ENCODE data around the gene GGA2.
A peak's percentile ranks its signal among the peaks of the same experiment; 100 is the strongest.

GGA2 gene

GRCh38 chr16:23505671-23506605 is 4.4 kb downstream of the GGA2 start:
- no peak overlapping the region for H3K4me3 ChIP-seq (ENCODE audit: low read depth, low read length)
- no peak for DNase-seq (ENCODE audit: low read depth)

GRCh38 chr16:23505180-23505665 is 5.1 kb downstream of the GGA2 start:
- H3K4me3 ChIP-seq (ENCODE audit: low read depth, low read length) = no peak overlapping the region
- DNase-seq (ENCODE audit: low read depth) = no peak

GRCh38 chr16:23504453-23505179 is 5.7 kb downstream of the GGA2 start:
- peak; percentile 87 for DNase-seq (ENCODE audit: low read depth)
- H3K4me3 ChIP-seq (ENCODE audit: low read depth, low read length) = no peak overlapping the region

GRCh38 chr16:23504076-23504452 is 6.2 kb downstream of the GGA2 start:
- no peak overlapping the region for H3K4me3 ChIP-seq (ENCODE audit: low read depth, low read length)
- DNase-seq (ENCODE audit: low read depth) = no peak

GRCh38 chr16:23502466-23502865 is 7.8 kb downstream of the GGA2 start:
- DNase-seq (ENCODE audit: low read depth) = no peak
- H3K4me3 ChIP-seq (ENCODE audit: low read depth, low read length) = no peak overlapping the region

GRCh38 chr16:23501291-23501690 is 9.0 kb downstream of the GGA2 start:
- no peak overlapping the region for H3K4me3 ChIP-seq (ENCODE audit: low read depth, low read length)
- DNase-seq (ENCODE audit: low read depth) = no peak

GRCh38 chr16:23500862-23501225 is 9.4 kb downstream of the GGA2 start:
- no peak overlapping the region for H3K4me3 ChIP-seq (ENCODE audit: low read depth, low read length)
- DNase-seq (ENCODE audit: low read depth) = no peak

GRCh38 chr16:23500212-23500861 is 10.0 kb downstream of the GGA2 start:
- DNase-seq (ENCODE audit: low read depth) = no peak
- H3K4me3 ChIP-seq (ENCODE audit: low read depth, low read length) = no peak overlapping the region

- DNase-seq (ENCODE audit: low read depth) = no peak
These were observed 10.5 kb downstream of the GGA2 start for GRCh38 chr16:23499801-23500200.

GRCh38 chr16:23498863-23499262 is 11.4 kb downstream of the GGA2 start:
- DNase-seq (ENCODE audit: low read depth) = no peak
- H3K4me3 ChIP-seq (ENCODE audit: low read depth, low read length) = no peak overlapping the region

More at GRCh38 chr16:23499801-23500200, 10.5 kb downstream of the GGA2 start:
- H3K4me3 ChIP-seq (ENCODE audit: low read depth, low read length) = no peak overlapping the region

- H3K4me3 ChIP-seq (ENCODE audit: low read depth, low read length) = no peak overlapping the region
- DNase-seq (ENCODE audit: low read depth) = no peak
These were observed 12.8 kb downstream of the GGA2 start for GRCh38 chr16:23497543-23497868.

GRCh38 chr16:23496821-23497542 is 13.3 kb downstream of the GGA2 start:
- DNase-seq (ENCODE audit: low read depth) = no peak
- H3K4me3 ChIP-seq (ENCODE audit: low read depth, low read length) = no peak overlapping the region

- no peak for DNase-seq (ENCODE audit: low read depth)
- no peak overlapping the region for H3K4me3 ChIP-seq (ENCODE audit: low read depth, low read length)
These were observed 14.6 kb downstream of the GGA2 start for GRCh38 chr16:23495671-23496070.

- no peak for DNase-seq (ENCODE audit: low read depth)
- no peak overlapping the region for H3K4me3 ChIP-seq (ENCODE audit: low read depth, low read length)
These were observed 16.1 kb downstream of the GGA2 start for GRCh38 chr16:23494188-23494587.

- DNase-seq (ENCODE audit: low read depth) = no peak
- no peak overlapping the region for H3K4me3 ChIP-seq (ENCODE audit: low read depth, low read length)
These were observed 18.6 kb downstream of the GGA2 start for GRCh38 chr16:23491490-23492391.

GRCh38 chr16:23486480-23486879 is 23.8 kb downstream of the GGA2 start:
- DNase-seq (ENCODE audit: low read depth) = no peak
- H3K4me3 ChIP-seq (ENCODE audit: low read depth, low read length) = no peak overlapping the region

GRCh38 chr16:23485841-23486240 is 24.5 kb downstream of the GGA2 start:
- no peak for DNase-seq (ENCODE audit: low read depth)
- H3K4me3 ChIP-seq (ENCODE audit: low read depth, low read length) = no peak overlapping the region

GRCh38 chr16:23485257-23485614 is 25.1 kb downstream of the GGA2 start:
- no peak overlapping the region for H3K4me3 ChIP-seq (ENCODE audit: low read depth, low read length)

More at GRCh38 chr16:23485257-23485614, 25.1 kb downstream of the GGA2 start:
- DNase-seq (ENCODE audit: low read depth) = no peak

All from skeletal muscle cell (primary cell).